DND-41 (cell line): ENCODE results near the gene DEFB121.

ENCODE experiments used
- ATAC-seq: fragments of 200-7000 bp; cut with Tn5 transposase; 3 replicates; pipeline ENCODE4 v1.9.1; 2021; ENCODE audit warnings: low read depth; ENCODE audit not compliant: insufficient read depth
- DNase-seq: peaks from one replicate; pipeline ENCODE4 v3.0.0-alpha.2; 2020
- H2AFZ ChIP-seq: 2 replicates; pipeline ENCODE4 v1.6.0; 2012; ENCODE audit warnings: low read depth, low read length
- H3K27ac ChIP-seq: 2 replicates; pipeline ENCODE4 v1.5.1; 2012; ENCODE audit warnings: low read length, inconsistent platforms
- H3K27me3 ChIP-seq: fragments of 200-600 bp; sonication (generic); 2 replicates; pipeline ENCODE4 v1.6.0; 2012; ENCODE audit warnings: low read length, mild to moderate bottlenecking, inconsistent platforms; ENCODE audit not compliant: insufficient read depth, poor library complexity
- H3K36me3 ChIP-seq: 2 replicates; pipeline ENCODE4 v1.5.1; 2012; ENCODE audit warnings: low read length, inconsistent platforms; ENCODE audit not compliant: insufficient read depth
- H3K4me1 ChIP-seq: 2 replicates; pipeline ENCODE4 v1.5.1; 2012; ENCODE audit warnings: mild to moderate bottlenecking, low read length; ENCODE audit not compliant: insufficient read depth
- H3K4me2 ChIP-seq: 2 replicates; pipeline ENCODE4 v1.6.0; 2012; ENCODE audit warnings: mild to moderate bottlenecking, moderate library complexity, low read length, inconsistent platforms; ENCODE audit not compliant: insufficient read depth
- H3K4me3 ChIP-seq, 2 experiments: fragments of 200-600 bp in 1 of 2; shearing (Covaris generic) in 1 of 2; 2 replicates each; pipeline ENCODE4 v1.5.1; 2012 to 2016; ENCODE audit warnings: inconsistent platforms in 2 of 2, low read length in 2 of 2, mild to moderate bottlenecking in 2 of 2, low read depth in 1 of 2, moderate library complexity in 1 of 2
- H3K79me2 ChIP-seq: 2 replicates; pipeline ENCODE4 v1.6.0; 2012; ENCODE audit warnings: low read length, inconsistent platforms; ENCODE audit not compliant: insufficient read depth
- H3K9ac ChIP-seq: 2 replicates; pipeline ENCODE4 v1.6.0; 2012; ENCODE audit warnings: low read depth, mild to moderate bottlenecking, inconsistent platforms, low read length, moderate library complexity
- H3K9me3 ChIP-seq: 2 replicates; pipeline ENCODE4 v1.5.1; 2012; ENCODE audit warnings: low read length, moderate library complexity, mild to moderate bottlenecking, inconsistent platforms; ENCODE audit not compliant: insufficient read depth, severe bottlenecking
- H4K20me1 ChIP-seq: 2 replicates; pipeline ENCODE4 v1.6.0; 2012; ENCODE audit warnings: low read length; ENCODE audit not compliant: insufficient read depth
- EZH2 ChIP-seq: IDR thresholded peaks from 3 replicates; pipeline ENCODE4 v1.6.1; 2012; ENCODE audit warnings: borderline replicate concordance, low read depth, mild to moderate bottlenecking, moderate library complexity, low read length, inconsistent platforms; ENCODE audit not compliant: severe bottlenecking
- TF ChIP-seq, protein P1 (sequence below): IDR thresholded peaks from 2 replicates; pipeline ENCODE4 v1.5.1; 2012; ENCODE audit warnings: borderline replicate concordance, low read length, moderate library complexity, mild to moderate bottlenecking; ENCODE audit not compliant: poor library complexity, severe bottlenecking; ENCODE audit errors: extremely low read depth

The DEFB121 gene

DNA sequence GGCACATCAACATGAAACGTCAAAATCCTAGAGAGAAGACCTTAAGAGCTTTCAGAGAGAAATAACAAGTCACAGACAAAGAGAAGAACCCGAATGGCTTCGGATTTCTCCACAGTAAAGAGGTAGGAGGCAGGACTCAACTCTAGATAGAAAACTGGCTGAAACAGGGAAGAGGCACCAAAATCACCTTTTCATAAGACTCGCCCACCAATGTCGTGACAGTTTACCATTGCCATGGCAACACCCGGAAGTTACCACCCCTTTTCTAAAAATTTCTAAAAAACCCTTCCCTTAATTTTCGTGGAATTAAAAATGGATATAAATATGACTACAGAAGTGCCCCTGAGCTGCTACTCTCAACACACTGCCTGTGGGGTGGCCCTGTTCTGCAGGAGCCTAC is 12.3 kb upstream of the DEFB121 start:
- Histone ChIP-seq H2AFZ (no peak overlapping the region), H3K4me3 (no peak overlapping the region), H3K27me3 (no peaks in the 10 kb centered on the region), H3K27ac (no peak overlapping the region), H3K4me1 (no peaks in the 10 kb centered on the region), H3K79me2 (no peaks in the 10 kb centered on the region), H3K9me3 (no peaks in the 10 kb centered on the region), H3K9ac (no peak overlapping the region), H3K36me3 (no peaks in the 10 kb centered on the region), H4K20me1 (no peaks in the 10 kb centered on the region), H3K4me2 (no peak overlapping the region)
- ATAC-seq (no peak), DNase-seq (no peak)
- TF ChIP-seq, protein P1, sequence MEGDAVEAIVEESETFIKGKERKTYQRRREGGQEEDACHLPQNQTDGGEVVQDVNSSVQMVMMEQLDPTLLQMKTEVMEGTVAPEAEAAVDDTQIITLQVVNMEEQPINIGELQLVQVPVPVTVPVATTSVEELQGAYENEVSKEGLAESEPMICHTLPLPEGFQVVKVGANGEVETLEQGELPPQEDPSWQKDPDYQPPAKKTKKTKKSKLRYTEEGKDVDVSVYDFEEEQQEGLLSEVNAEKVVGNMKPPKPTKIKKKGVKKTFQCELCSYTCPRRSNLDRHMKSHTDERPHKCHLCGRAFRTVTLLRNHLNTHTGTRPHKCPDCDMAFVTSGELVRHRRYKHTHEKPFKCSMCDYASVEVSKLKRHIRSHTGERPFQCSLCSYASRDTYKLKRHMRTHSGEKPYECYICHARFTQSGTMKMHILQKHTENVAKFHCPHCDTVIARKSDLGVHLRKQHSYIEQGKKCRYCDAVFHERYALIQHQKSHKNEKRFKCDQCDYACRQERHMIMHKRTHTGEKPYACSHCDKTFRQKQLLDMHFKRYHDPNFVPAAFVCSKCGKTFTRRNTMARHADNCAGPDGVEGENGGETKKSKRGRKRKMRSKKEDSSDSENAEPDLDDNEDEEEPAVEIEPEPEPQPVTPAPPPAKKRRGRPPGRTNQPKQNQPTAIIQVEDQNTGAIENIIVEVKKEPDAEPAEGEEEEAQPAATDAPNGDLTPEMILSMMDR, result no peak
- TF ChIP-seq EZH2, result no peak

DNA sequence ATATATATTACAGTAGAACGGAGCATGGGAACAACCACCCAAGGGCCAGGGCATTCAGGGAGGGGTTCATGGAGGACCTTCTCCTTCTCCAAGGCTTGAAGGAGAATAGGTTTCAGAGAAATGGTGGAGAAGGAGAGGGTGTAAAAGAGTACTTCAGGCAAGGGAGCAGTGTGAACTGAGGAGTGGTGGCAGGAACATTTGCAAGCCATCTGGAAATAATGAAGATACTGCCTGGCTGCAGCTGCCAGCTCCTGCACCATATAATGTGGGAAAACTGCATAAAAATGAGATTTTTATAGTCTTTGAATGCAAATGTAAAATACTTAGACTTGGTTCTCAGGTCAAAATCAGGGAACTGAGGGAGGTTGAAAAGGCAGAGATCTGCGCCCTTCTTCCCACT is 9.6 kb upstream of the DEFB121 start:
- no peaks in the 10 kb centered on the region for H4K20me1 ChIP-seq
- no peak for ATAC-seq
- TF ChIP-seq, protein P1, result no peak
- no peak for TF ChIP-seq EZH2
- no peak overlapping the region for H3K4me2 ChIP-seq
- no peak overlapping the region for H3K27ac ChIP-seq
- H2AFZ ChIP-seq, result no peak overlapping the region
- H3K36me3 ChIP-seq, result no peaks in the 10 kb centered on the region
- no peaks in the 10 kb centered on the region for H3K4me1 ChIP-seq
- no peaks in the 10 kb centered on the region for H3K79me2 ChIP-seq
- no peak overlapping the region for H3K4me3 ChIP-seq
- no peaks in the 10 kb centered on the region for H3K9me3 ChIP-seq
- no peaks in the 10 kb centered on the region for H3K27me3 ChIP-seq
- no peak overlapping the region for H3K9ac ChIP-seq
- DNase-seq, result no peak

DNA sequence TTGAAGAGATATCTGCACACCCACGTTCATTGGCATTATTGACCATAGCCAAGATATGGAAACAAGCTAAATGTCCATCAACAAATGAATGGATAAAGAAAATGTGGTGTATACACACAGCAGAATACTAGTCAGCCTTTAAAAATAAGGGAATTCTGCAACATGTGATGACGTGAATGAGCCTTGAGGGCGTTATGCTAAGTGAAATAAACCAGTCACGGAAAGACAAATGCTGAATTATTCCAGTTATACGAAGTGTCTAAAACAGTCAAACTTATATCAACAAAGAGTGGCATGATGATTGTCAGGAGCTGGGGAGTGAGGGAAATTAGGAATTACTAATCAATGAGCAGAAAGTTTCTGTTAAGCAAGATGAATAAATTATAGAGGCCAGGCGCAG is 8.4 kb upstream of the DEFB121 start:
- Histone ChIP-seq H3K36me3 (no peaks in the 10 kb centered on the region), H4K20me1 (no peaks in the 10 kb centered on the region), H3K9me3 (no peaks in the 10 kb centered on the region), H3K4me1 (no peaks in the 10 kb centered on the region), H2AFZ (no peak overlapping the region), H3K4me2 (no peak overlapping the region), H3K27ac (no peak overlapping the region), H3K79me2 (no peaks in the 10 kb centered on the region), H3K9ac (no peak overlapping the region), H3K4me3 (no peak overlapping the region), H3K27me3 (no peaks in the 10 kb centered on the region)
- ATAC-seq, result no peak
- DNase-seq, result no peak
- no peak for TF ChIP-seq EZH2
- TF ChIP-seq, protein P1, result no peak

DNA sequence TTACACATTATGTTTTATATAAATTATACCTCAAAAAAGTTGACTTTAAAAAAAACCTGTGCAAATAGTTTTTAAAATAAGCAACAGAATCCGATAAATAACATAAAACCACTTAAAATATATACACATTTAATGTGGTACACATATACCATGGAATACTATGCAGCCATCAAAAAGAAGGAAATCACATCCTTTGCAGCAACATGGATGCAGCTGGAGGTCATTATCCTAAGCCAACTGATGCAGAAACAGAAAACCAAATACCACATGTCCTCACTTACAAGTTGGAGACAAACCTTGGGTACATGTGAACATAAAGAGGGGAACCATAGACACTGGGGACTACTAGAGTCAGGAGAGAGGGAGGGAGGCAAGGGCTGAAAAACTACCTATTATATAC is 4.0 kb upstream of the DEFB121 start:
- H4K20me1 ChIP-seq, result no peaks in the 10 kb centered on the region
- no peak overlapping the region for H3K9ac ChIP-seq
- H3K27me3 ChIP-seq, result no peaks in the 10 kb centered on the region
- H3K36me3 ChIP-seq, result no peaks in the 10 kb centered on the region
- DNase-seq, result no peak
- H3K9me3 ChIP-seq, result no peaks in the 10 kb centered on the region
- no peak overlapping the region for H3K4me3 ChIP-seq
- no peak for ATAC-seq
- no peak overlapping the region for H2AFZ ChIP-seq
- H3K4me1 ChIP-seq, result no peaks in the 10 kb centered on the region
- no peaks in the 10 kb centered on the region for H3K79me2 ChIP-seq
- TF ChIP-seq, protein P1, result no peak
- no peak for TF ChIP-seq EZH2
- no peak overlapping the region for H3K4me2 ChIP-seq
- no peak overlapping the region for H3K27ac ChIP-seq
